ENCODE data around the gene DONSON. TPM values are rescaled to one million over a fixed set of nuclear protein-coding genes. Genes with fewer than 3 reads are reported as not detected.
"Not testable (repeated sequence)": the region's sequence is repeated elsewhere in the genome, so short reads cannot be mapped to it uniquely, and the experiment has no call there.

The DONSON gene
- polyA plus RNA-seq, 3 donors: 0.94 to 8.6 (median 1.5) TPM

- no peaks in the 10 kb centered on the region for H3K9me3 ChIP-seq (replicated peaks in 1 of 2; ENCODE audit: control insufficient read depth in 1 of 2, insufficient read depth in 1 of 2, low read length in 2 of 2)
- H3K36me3 Mint-ChIP-seq: peaks cover 36 to 66% of the 10 kb centered on the region in 2 donors
Observed at GRCh38 chr21:33618407-33618806, 29.9 kb upstream of the DONSON start.

GRCh38 chr21:33617565-33617964, 29.1 kb upstream of the DONSON start:
- H3K27me3 ChIP-seq (ENCODE audit: control insufficient read depth in 2 of 2, insufficient read depth in 2 of 2, low read length in 2 of 2); H3K4me2 ChIP-seq (replicated peaks; ENCODE audit: extremely low read depth, low read length, poor library complexity, severe bottlenecking); H3K27ac ChIP-seq (ENCODE audit: low read depth in 1 of 2, low read length in 2 of 2); intact Hi-C loops (cut with micrococcal nuclease); H3K27me3 Mint-ChIP-seq (ENCODE audit: low read depth in 3 of 3); H4K20me1 ChIP-seq (ENCODE audit: insufficient read depth, low read length); H3K9me3 Mint-ChIP-seq; H3K9me3 ChIP-seq (replicated peaks in 1 of 2; ENCODE audit: control insufficient read depth in 1 of 2, insufficient read depth in 1 of 2, low read length in 2 of 2); H2AFZ ChIP-seq (ENCODE audit: insufficient read depth, low read depth, low read length, poor library complexity, severe bottlenecking); H3K9ac ChIP-seq (ENCODE audit: insufficient read depth, low read length, poor library complexity, severe bottlenecking); H3K4me3 ChIP-seq (replicated peaks in 1 of 3; ENCODE audit: low read depth in 2 of 3, low read length in 3 of 3); H3K79me2 ChIP-seq (ENCODE audit: insufficient read depth, low read length): not testable (repeated sequence)
- DNase-seq: peak in 1 of 3 donors; percentile 7
- H3K4me1 Mint-ChIP-seq: peaks cover 23% of the 10 kb centered on the region
- Histone ChIP-seq H3K4me1 (ENCODE audit: control insufficient read depth in 1 of 2, insufficient read depth in 2 of 2, low read length in 2 of 2) (peaks cover 11 to 15% of the 10 kb centered on the region in 2 donors), H3K36me3 (replicated peaks in 1 of 2; ENCODE audit: control insufficient read depth in 1 of 2, insufficient read depth in 2 of 2, low read length in 2 of 2) (peaks cover 32 to 52% of the 10 kb centered on the region in 2 donors)
- H3K4me3 Mint-ChIP-seq: peak overlapping the region in 1 of 2 donors; percentile 42
- 89% methylated on average over 5 of the region's 11 CpGs for WGBS (ENCODE audit: insufficient coverage)
- peak overlapping the region in 5 of 7 donors; percentile 8 to 80 (median 24) for H3K27ac Mint-ChIP-seq
- H3K36me3 Mint-ChIP-seq: peaks cover 39 to 66% of the 10 kb centered on the region in 2 donors

More at GRCh38 chr21:33618407-33618806, 29.9 kb upstream of the DONSON start:
- no peak overlapping the region for H2AFZ ChIP-seq (ENCODE audit: insufficient read depth, low read depth, low read length, poor library complexity, severe bottlenecking)
- no peak overlapping the region for H3K4me3 ChIP-seq (replicated peaks in 1 of 3; ENCODE audit: low read depth in 2 of 3, low read length in 3 of 3)
- H4K20me1 ChIP-seq (ENCODE audit: insufficient read depth, low read length): no peaks in the 10 kb centered on the region
- Mint-ChIP-seq H3K4me1 (peaks cover 23% of the 10 kb centered on the region), H3K27ac (peak overlapping the region in 3 of 7 donors; percentile 31 to 71 (median 37)), H3K9me3 (peaks cover 0 to 3% (median 0%) of the 10 kb centered on the region in 7 donors), H3K27me3 (ENCODE audit: low read depth in 3 of 3) (peaks cover 0 to 1% (median 0%) of the 10 kb centered on the region in 3 donors), H3K4me3 (no peak overlapping the region)
- 100% methylated on average over 1 of the region's 2 CpGs for WGBS (ENCODE audit: insufficient coverage)
- intact Hi-C loops (cut with micrococcal nuclease): no loop called here
- DNase-seq: no peak
- no peaks in the 10 kb centered on the region for H3K79me2 ChIP-seq (ENCODE audit: insufficient read depth, low read length)
- no peak overlapping the region for H3K4me2 ChIP-seq (replicated peaks; ENCODE audit: extremely low read depth, low read length, poor library complexity, severe bottlenecking)
- H3K4me1 ChIP-seq (ENCODE audit: control insufficient read depth in 1 of 2, insufficient read depth in 2 of 2, low read length in 2 of 2): peaks cover 11 to 15% of the 10 kb centered on the region in 2 donors
- no peaks in the 10 kb centered on the region for H3K27me3 ChIP-seq (ENCODE audit: control insufficient read depth in 2 of 2, insufficient read depth in 2 of 2, low read length in 2 of 2)
- H3K9ac ChIP-seq (ENCODE audit: insufficient read depth, low read length, poor library complexity, severe bottlenecking): no peak overlapping the region
- H3K36me3 ChIP-seq (replicated peaks in 1 of 2; ENCODE audit: control insufficient read depth in 1 of 2, insufficient read depth in 2 of 2, low read length in 2 of 2): peaks cover 25 to 51% of the 10 kb centered on the region in 2 donors
- no peak for TF ChIP-seq CTCF (IDR thresholded peaks at IDR 0.05)
- peak overlapping the region in 1 of 2 donors; percentile 27 for H3K27ac ChIP-seq (ENCODE audit: low read depth in 1 of 2, low read length in 2 of 2)

Measured in CD14-positive monocyte (primary cell).